GM23248 (cell line): ENCODE results near the gene SMAD5.

Source experiments
- EZH2 ChIP-seq: fragments of 200-600 bp; sonication (generic); IDR thresholded peaks from 2 replicates; pipeline ENCODE4 v1.6.1; 2018; ENCODE audit warnings: antibody characterized with exemption, mild to moderate bottlenecking; ENCODE audit not compliant: insufficient read depth, poor library complexity, severe bottlenecking
- EZH2phosphoT487 ChIP-seq: fragments of 200-600 bp; sonication (generic); IDR thresholded peaks from 2 replicates; pipeline ENCODE4 v1.6.1; 2018; ENCODE audit warnings: antibody characterized with exemption, moderate library complexity, mild to moderate bottlenecking, low read depth; ENCODE audit not compliant: insufficient read depth

GRCh38 chr5:136195971-136196820 is 63.6 kb downstream of the SMAD5 start:
- TF ChIP-seq EZH2phosphoT487: no peak
- TF ChIP-seq EZH2: no peak
